SK-N-SH treated with all-trans-retinoic acid at 6 μM for 48 hours (cell line): ENCODE results near the gene RIPOR3.
A peak's percentile ranks its signal among the peaks of the same experiment; 100 is the strongest.

Source experiments
- ARNTL ChIP-seq: fragments of 450-650 bp; formaldehyde crosslinking; IDR thresholded peaks from 2 replicates; pipeline ENCODE4 v1.5.0; 2020; ENCODE audit warnings: low read depth, mild to moderate bottlenecking, moderate library complexity, borderline replicate concordance
- CSDC2 ChIP-seq: fragments of 250-450 bp; sonication (Bioruptor Pico); IDR thresholded peaks from 2 replicates; pipeline ENCODE4 v1.5.0; 2020; ENCODE audit warnings: mild to moderate bottlenecking, moderate library complexity
- ISL1 ChIP-seq: fragments of 250-450 bp; sonication (Bioruptor Pico); IDR thresholded peaks from 2 replicates; pipeline ENCODE4 v2.1.2; 2022; ENCODE audit warnings: mild to moderate bottlenecking, moderate library complexity
- PATZ1 ChIP-seq: fragments of 250-450 bp; sonication (Bioruptor Pico); IDR thresholded peaks from 2 replicates; pipeline ENCODE4 v1.8.0; 2020; ENCODE audit warnings: mild to moderate bottlenecking, moderate library complexity, borderline replicate concordance
- SNAI2 ChIP-seq: fragments of 250-450 bp; sonication (Bioruptor Pico); IDR thresholded peaks from 2 replicates; pipeline ENCODE4 v1.5.0; 2020; ENCODE audit warnings: mild to moderate bottlenecking, moderate library complexity
- TOX ChIP-seq: fragments of 250-450 bp; sonication (Bioruptor Pico); IDR thresholded peaks from 2 replicates; pipeline ENCODE4 v1.8.0; 2021; ENCODE audit warnings: mild to moderate bottlenecking, moderate library complexity, borderline replicate concordance
- ZNF565 ChIP-seq: fragments of 450-650 bp; formaldehyde crosslinking; conservative IDR thresholded peaks from 2 replicates; pipeline ENCODE4 v1.5.0; 2020; ENCODE audit warnings: low read depth, mild to moderate bottlenecking, moderate library complexity
- ZNF70 ChIP-seq: fragments of 450-650 bp; formaldehyde crosslinking; IDR thresholded peaks from 2 replicates; pipeline ENCODE4 v1.5.0; 2020; ENCODE audit warnings: mild to moderate bottlenecking, moderate library complexity

- TF ChIP-seq ARNTL (CRISPR knock-in tag) = no peak
- no peak for TF ChIP-seq ZNF70 (CRISPR knock-in tag)
- 0 out of 2 replicates have a peak, but pooled peaks have one; percentile 51 for TF ChIP-seq SNAI2
- TF ChIP-seq TOX (CRISPR knock-in tag) = no peak
- TF ChIP-seq CSDC2 (CRISPR knock-in tag) = no peak
- no peak for TF ChIP-seq ISL1 (CRISPR knock-in tag)
- TF ChIP-seq ZNF565 (CRISPR knock-in tag) = no peak
- TF ChIP-seq PATZ1 (CRISPR knock-in tag) = no peak
Measured at GRCh38 chr20:50731055-50731929, 40.0 kb upstream of the RIPOR3 start, which contains the start of gene PARD6B.
